Activated CD4-positive, alpha-beta T cell treated with anti-CD3 and anti-CD28 coated beads for 24 hours (primary cell): Measurements from ENCODE around the gene NAGPA.
"Not testable (repeated sequence)": the region's sequence is repeated elsewhere in the genome, so short reads cannot be mapped to it uniquely, and the experiment has no call there.

Experiments
- DNase-seq, 2 donors: peaks; one replicate each; pipeline ENCODE4 v3.0.0-alpha.2; 2020; ENCODE audit warnings: low read depth in 2 of 2

The NAGPA gene

DNA sequence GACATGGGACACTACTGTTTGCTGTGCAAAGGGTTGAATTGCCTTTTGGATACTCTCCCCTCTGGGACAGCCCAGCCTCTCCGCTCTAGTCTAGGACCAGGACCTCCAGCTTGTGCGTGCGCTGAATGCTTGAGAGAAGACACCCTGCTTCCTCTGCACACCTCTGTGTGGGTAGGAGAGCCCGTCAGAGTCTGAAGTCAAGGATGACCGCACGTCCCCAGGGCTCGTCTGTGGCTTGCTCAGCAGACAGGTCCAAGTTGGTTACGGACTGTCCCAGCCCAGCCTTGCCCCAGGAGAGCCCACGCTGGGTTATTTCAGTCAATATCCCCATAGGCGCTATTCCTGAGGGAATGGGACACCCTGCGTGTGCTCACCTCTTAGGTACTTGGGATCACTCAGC lies 28.3 kb upstream of the NAGPA start:
- no peak for DNase-seq

- DNase-seq: no peak
Observed at GRCh38 chr16:5060073-5060641, 26.4 kb upstream of the NAGPA start.

DNA sequence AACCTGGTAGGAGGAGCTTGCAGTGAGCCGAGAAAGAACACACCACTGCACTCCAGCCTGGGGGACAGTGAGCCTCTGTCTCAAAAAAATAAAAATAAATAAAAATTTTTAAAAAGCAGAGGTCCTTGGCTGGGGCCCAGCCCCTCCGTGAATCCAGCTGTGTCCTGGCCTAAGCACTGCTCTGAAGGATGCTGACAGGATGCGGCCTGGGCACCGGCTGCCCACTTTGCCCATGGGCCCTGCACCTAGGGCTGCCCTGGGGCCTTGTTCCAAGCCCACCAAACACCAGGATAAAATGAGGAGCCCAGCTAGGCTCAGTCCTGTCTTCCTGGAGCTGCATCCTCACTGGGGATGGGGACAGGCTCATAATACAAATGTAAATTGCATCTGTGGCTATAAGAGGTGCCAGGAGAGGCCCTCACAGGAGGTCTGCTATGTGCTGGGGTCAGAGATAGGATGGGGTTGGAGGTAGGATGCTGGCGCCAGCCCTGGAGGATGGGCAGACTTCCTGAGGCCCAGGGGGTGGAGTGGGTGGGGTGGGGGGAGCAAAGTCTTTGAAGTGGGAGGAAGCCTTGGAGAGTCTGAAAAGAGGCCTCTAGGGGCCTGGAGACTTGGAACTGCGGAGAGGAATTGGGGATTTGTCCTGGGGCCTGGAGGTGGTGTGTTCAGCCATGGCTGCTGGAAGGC lies 25.8 kb upstream of the NAGPA start:
- DNase-seq: no peak

DNA sequence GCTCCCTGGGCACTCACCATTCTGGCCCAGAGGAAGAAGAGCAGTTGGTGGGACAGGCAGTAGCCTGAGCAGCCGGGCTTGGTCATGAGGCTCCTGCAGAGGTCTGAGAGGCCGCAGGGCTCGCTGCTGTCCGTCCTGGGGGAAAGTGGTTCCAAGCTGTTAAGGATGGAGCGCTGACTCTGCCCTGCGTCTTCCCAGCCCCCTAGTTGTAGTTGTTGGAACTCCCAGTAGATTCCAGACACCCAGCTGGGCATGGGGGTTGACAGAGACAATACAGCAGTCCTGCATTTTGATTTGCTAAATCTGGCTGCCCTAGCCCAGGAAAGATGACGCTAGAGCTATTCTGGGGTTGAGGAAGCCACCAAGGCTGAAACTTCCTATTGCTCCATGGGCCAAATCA lies 24.7 kb upstream of the NAGPA start:
- no peak for DNase-seq

GRCh38 chr16:5056352-5056751 lies 22.6 kb upstream of the NAGPA start:
- DNase-seq: peak in 1 of 2 donors; percentile 29

DNA sequence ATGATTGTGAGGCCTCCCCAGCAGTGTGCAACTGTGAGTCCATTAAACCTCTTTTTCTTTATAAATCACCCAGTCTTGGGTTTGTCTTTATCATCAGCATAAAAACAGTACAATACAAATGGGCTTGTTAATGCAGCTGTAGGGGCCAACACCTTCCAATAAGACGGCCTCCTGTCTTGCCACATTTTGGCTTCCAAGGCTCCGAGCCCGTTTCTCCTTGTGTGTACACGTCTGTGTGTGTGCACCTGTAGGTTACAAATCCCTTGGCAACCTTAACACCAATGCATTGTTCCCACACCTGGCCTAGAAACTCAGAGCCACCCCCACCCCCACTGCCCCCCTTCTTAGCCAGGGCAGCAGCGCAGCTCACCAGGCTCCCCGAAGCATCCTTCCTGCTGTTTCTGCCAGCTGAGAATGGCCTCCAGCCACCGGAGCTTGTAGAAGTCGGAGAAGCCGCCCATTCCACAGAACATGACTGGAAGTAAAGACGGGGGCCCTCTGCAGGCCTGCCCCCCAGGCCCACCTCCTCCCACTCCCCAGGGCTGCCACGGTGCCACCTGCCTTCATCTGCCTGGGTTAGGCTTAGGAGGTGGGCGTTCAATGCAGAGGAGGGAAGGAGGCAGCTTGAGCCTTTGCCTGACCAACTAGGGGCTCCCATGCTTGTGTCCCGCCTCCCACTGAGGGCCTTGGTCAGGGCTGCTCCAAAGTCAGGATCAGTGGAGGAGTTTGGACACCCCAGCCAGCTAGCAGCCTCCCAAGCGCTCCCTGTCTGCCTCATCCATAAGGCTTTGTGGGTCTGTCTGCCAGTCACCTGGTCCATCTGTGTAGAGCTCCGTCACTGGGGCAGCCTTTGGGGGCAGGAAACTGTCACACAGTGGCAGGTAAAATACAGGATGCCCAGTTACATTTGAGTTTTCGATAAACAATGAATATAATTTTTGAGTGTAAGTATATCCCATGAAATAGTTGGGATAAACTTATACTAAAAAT lies 21.4 kb upstream of the NAGPA start:
- no peak for DNase-seq

GRCh38 chr16:5046914-5047313 lies 13.2 kb upstream of the NAGPA start:
- no peak for DNase-seq

DNA sequence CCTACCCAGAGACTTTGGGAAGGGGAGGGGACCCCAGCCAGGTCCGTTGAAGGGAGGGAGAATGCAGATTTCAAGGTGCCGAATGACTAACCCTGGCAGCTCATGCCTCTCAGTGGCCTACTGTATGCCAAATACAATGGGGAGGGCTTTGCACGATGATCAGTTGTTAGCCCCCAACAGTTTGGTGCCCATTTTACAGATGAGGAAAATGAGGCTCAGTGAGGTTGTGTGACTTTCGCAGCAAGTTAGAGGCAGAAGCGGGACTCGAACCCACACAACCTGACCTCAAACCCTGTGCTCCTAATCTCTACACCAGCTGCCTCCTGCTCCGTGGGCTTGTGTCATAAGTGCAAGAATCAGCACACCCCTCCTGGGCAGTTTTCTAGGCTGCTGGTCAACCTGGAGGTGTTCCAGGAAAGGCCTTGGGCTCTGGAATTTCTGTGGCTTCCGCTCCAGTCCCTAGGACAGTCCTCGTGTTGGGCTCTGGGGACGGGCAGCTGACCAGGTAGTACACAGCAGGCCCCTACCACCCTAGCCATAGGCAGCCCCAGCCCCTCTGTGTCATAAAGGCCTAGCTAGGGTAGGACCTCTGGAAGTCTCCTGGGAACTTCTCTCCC lies 11.9 kb upstream of the NAGPA start:
- DNase-seq: no peak

DNA sequence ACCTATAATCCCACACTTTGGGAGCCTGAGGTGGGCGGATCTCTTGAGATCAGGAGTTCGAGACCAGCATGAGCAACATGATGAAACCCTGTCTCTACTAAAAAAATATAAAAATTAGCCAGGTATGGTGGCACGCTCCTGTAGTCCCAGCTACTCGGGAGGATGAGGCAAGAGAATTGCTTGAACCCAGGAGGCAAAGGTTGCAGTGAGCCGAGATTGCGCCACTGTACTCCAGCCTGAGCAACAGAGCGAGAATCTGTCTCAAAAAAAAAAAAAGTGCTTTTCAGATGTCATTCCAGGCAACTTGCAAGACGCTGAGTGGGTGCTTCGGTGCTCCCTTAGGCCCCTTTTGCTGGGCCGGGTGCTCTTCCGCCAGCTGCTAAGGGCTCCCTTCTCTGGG lies 10.8 kb upstream of the NAGPA start:
- not testable (repeated sequence) for DNase-seq

DNA sequence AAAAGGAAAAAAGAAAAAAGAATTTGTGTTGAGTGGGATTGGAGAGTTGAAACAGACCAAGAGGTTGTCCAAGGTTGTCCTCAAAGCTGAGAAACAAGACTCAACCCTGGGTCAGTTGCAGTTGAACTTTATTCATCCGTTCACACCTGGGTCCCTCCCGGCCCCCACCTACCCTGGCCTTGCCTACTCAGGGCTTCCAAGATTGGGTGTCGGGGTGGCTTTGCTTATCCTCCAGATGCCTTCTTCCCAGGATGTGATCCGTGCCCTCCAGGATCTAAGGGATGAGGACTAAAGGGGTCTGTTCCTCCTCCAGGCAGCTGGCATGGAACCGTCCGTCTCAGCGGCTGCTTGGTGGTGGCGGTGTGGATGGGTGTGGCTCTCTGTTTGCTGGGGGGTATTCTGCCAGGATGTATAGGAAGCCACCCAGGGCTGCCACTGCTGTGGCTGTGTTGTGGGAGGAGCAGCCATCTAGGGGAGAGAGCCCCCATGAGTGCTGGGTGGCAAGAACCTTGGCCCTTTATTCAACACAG lies 10.3 kb upstream of the NAGPA start:
- no peak for DNase-seq

GRCh38 chr16:5042574-5043171 lies 8.9 kb upstream of the NAGPA start:
- DNase-seq: no peak

- no peak for DNase-seq
Observed at GRCh38 chr16:5041600-5042133, 7.9 kb upstream of the NAGPA start.

DNA sequence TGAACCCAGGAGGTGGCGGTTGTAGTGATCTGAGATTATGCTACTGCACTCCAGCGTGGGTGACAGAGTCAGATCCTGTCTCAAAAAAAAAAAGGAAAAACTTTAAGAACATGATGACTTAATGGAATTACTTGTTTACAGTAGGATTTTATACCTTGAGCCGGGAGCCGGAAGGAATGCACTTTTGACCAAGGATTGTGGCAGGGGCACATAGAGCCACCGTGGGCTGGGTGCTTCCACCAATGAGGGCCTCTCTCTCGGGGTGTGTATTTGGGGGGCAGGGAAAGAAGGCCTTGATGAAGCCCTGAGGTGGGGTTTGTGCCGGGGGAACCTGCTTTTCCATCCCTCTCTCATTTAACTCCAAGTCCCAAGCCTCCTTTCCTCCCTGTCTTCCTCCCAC lies 6.7 kb upstream of the NAGPA start:
- DNase-seq: no peak

GRCh38 chr16:5036228-5037156 lies 2.8 kb upstream of the NAGPA start:
- no peak for DNase-seq

GRCh38 chr16:5035909-5036227 lies 2.1 kb upstream of the NAGPA start:
- DNase-seq: no peak

GRCh38 chr16:5034167-5034523 lies 410 bp upstream of the NAGPA start:
- DNase-seq: no peak

- no peak for DNase-seq
Observed at GRCh38 chr16:5032748-5033167, 977 bp downstream of the NAGPA start.

DNA sequence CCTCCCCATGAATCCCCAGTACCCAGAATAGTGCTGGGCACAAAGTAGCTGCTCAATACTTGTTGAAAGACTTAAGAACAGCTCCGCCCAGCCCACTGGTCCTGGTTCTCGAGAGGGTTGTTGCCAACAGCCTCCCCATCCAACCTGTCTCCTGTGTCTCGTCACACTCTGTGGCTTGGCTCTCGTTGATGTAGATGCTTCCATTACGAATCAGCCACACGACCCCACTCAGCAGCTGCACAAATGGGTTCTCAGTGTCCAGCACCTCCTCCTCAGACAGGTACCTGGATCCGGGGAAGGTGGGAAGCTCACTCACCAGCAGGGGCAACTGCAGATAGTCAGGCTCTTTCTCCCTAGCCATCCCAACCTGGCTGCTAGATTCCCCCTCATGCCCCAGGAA lies 2.1 kb downstream of the NAGPA start:
- DNase-seq: no peak

- DNase-seq: no peak
Observed at GRCh38 chr16:5030251-5030870, 3.4 kb downstream of the NAGPA start.

DNA sequence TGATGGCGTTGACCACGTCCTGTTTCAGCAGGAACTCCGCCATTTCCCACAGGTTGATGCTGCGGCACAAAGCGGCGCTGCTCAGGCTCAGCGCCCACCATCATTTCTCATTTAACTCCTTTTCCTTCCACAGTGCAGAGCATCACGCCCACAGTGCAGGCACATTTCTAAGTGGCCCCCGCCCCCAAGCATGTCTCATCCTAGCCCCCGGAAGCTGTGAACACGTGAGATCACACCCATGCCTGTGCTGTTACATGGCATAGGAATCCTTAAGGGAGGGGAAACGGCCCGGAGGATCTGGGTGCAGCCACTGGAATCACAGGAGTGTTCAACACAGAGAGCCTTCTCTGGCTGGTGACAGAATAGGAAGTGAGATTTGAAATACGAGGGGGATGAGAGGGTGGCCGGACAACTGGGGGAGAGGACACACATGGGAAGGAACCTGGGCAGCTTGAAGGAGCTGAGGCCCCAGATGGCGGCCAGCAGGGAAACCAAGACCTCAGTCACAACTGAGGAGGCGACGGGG lies 4.7 kb downstream of the NAGPA start:
- no peak for DNase-seq
